Measurements from ENCODE around the gene PRDM8. TPM values are rescaled to one million over a fixed set of nuclear protein-coding genes. Genes with fewer than 3 reads are reported as not detected.

Gene PRDM8
- total RNA-seq, 1 experiment from 2014 or later = not detected

GRCh38 chr4:80232707-80233370 lies 35.5 kb downstream of the PRDM8 start (continued):
- TF ChIP-seq, protein P1, sequence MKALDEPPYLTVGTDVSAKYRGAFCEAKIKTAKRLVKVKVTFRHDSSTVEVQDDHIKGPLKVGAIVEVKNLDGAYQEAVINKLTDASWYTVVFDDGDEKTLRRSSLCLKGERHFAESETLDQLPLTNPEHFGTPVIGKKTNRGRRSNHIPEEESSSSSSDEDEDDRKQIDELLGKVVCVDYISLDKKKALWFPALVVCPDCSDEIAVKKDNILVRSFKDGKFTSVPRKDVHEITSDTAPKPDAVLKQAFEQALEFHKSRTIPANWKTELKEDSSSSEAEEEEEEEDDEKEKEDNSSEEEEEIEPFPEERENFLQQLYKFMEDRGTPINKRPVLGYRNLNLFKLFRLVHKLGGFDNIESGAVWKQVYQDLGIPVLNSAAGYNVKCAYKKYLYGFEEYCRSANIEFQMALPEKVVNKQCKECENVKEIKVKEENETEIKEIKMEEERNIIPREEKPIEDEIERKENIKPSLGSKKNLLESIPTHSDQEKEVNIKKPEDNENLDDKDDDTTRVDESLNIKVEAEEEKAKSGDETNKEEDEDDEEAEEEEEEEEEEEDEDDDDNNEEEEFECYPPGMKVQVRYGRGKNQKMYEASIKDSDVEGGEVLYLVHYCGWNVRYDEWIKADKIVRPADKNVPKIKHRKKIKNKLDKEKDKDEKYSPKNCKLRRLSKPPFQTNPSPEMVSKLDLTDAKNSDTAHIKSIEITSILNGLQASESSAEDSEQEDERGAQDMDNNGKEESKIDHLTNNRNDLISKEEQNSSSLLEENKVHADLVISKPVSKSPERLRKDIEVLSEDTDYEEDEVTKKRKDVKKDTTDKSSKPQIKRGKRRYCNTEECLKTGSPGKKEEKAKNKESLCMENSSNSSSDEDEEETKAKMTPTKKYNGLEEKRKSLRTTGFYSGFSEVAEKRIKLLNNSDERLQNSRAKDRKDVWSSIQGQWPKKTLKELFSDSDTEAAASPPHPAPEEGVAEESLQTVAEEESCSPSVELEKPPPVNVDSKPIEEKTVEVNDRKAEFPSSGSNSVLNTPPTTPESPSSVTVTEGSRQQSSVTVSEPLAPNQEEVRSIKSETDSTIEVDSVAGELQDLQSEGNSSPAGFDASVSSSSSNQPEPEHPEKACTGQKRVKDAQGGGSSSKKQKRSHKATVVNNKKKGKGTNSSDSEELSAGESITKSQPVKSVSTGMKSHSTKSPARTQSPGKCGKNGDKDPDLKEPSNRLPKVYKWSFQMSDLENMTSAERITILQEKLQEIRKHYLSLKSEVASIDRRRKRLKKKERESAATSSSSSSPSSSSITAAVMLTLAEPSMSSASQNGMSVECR (CRISPR knock-in tag; IDR thresholded peaks at IDR 0.05; ENCODE audit: borderline replicate concordance) = no peak
- TF ChIP-seq, protein P2, sequence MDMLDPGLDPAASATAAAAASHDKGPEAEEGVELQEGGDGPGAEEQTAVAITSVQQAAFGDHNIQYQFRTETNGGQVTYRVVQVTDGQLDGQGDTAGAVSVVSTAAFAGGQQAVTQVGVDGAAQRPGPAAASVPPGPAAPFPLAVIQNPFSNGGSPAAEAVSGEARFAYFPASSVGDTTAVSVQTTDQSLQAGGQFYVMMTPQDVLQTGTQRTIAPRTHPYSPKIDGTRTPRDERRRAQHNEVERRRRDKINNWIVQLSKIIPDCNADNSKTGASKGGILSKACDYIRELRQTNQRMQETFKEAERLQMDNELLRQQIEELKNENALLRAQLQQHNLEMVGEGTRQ (CRISPR knock-in tag; IDR thresholded peaks at IDR 0.05) = no peak
- no peak for TF ChIP-seq TEAD1 (CRISPR knock-in tag; IDR thresholded peaks at IDR 0.05)
- no peak for TF ChIP-seq ZNF121 (CRISPR knock-in tag; IDR thresholded peaks at IDR 0.05)
- TF ChIP-seq ZNF416 (CRISPR knock-in tag; IDR thresholded peaks at IDR 0.05) = no peak
- no peak for TF ChIP-seq JAZF1 (CRISPR knock-in tag; IDR thresholded peaks at IDR 0.05)
- no peak for TF ChIP-seq E2F1 (CRISPR knock-in tag; IDR thresholded peaks at IDR 0.05)

DNA sequence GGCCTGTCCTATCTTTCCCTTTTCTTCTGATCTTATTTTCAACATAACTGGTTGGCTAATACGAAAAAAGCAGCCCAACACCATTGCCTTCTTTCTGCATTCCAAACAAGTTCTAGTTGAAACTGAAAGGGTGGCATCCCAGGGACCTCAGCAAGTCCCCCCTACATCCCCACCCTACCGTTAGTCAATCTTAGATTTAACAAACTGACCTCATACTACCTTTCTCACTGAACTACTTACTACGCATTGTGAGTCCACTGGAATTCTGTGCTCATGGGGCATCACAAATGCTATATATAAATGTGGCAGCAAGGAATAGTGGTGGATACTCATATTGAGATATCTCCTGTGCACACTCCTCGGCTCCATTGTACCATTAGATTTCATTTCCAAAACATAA lies 36.1 kb downstream of the PRDM8 start:
- POLR2A ChIA-PET = no interaction called here
- H3K27ac Mint-ChIP-seq = no peak overlapping the region
- no peaks in the 10 kb centered on the region for H3K36me3 Mint-ChIP-seq
- CTCF ChIA-PET = no interaction called here
- H3K27me3 Mint-ChIP-seq (ENCODE audit: low read depth) = peaks cover 14% of the 10 kb centered on the region
- H3K9me3 Mint-ChIP-seq = no peaks in the 10 kb centered on the region
- no peaks in the 10 kb centered on the region for H3K4me1 Mint-ChIP-seq
- ATAC-seq (no peak), DNase-seq (ENCODE audit: low spot score) (no peak)
- no peak for TF ChIP-seq HMGXB4 (CRISPR knock-in tag; IDR thresholded peaks at IDR 0.05)
- no peak for TF ChIP-seq ELF4 (CRISPR knock-in tag; IDR thresholded peaks at IDR 0.05; ENCODE audit: low read depth)
- TF ChIP-seq NFATC4 (CRISPR knock-in tag; IDR thresholded peaks at IDR 0.05) = no peak
- TF ChIP-seq NR3C1 (CRISPR knock-in tag; conservative IDR thresholded peaks at IDR 0.05; ENCODE audit: low read depth) = no peak
- no peak for TF ChIP-seq ETV6 (CRISPR knock-in tag; IDR thresholded peaks at IDR 0.05)
- no peak for TF ChIP-seq SOX15 (CRISPR knock-in tag; IDR thresholded peaks at IDR 0.05)
- TF ChIP-seq ERG (CRISPR knock-in tag; IDR thresholded peaks at IDR 0.05) = no peak
- H3K4me3 Mint-ChIP-seq = no peak overlapping the region

GRCh38 chr4:80235451-80235850 lies 38.1 kb downstream of the PRDM8 start:
- DNase-seq (ENCODE audit: low spot score) (no peak), ATAC-seq (no peak)
- no peak for TF ChIP-seq AFF4 (CRISPR knock-in tag; IDR thresholded peaks at IDR 0.05; ENCODE audit: borderline replicate concordance)
- Mint-ChIP-seq H3K27me3 (ENCODE audit: low read depth) (peaks cover 3% of the 10 kb centered on the region; the same call in 1 of the 2 replicates), H3K27ac (no peak overlapping the region), H3K4me1 (no peaks in the 10 kb centered on the region), H3K36me3 (no peaks in the 10 kb centered on the region), H3K9me3 (no peaks in the 10 kb centered on the region), H3K4me3 (no peak overlapping the region)
- CTCF ChIA-PET = interaction anchor here (0.7 to 1.1 kb wide), 2 partner anchors 15 to 22 kb away, joined by 3 to 5 read pairs; no protein-coding TSS in a partner anchor
- POLR2A ChIA-PET = no interaction called here
